HEK293 (cell line): ENCODE measurements around the gene FZD7.
A peak's percentile ranks its signal among the peaks of the same experiment; 100 is the strongest.

Source experiments
- CTCF ChIA-PET: fragments of 350-600 bp; formaldehyde crosslinking; extraction: SDS; loops from one replicate; lab custom pipeline; 2021; ENCODE audit warnings: antibody characterized with exemption; lab: Yijun Ruan, JAX
- POLR2A ChIA-PET: fragments of 300-600 bp; formaldehyde crosslinking; extraction: SDS; loops from one replicate; lab custom pipeline; 2020; ENCODE audit warnings: antibody characterized with exemption, inconsistent platforms; lab: Yijun Ruan, JAX
- H3K27ac ChIP-seq: fragments of 200-500 bp; sonication (Bioruptor generic); 2 replicates; pipeline ENCODE4 v1.5.1; 2014; ENCODE audit warnings: low read depth, low read length, control low read depth, inconsistent platforms; ENCODE audit errors: extremely low read depth
- H3K36me3 ChIP-seq, 2 experiments: fragments of 200-500 bp in 1 of 2; sonication (Bioruptor generic) in 1 of 2; 1 replicate in 1 of 2; 2 replicates in 1 of 2; pipeline ENCODE4 v1.5.1; 2014 to 2017; ENCODE audit warnings: inconsistent platforms in 2 of 2, low read length in 2 of 2; ENCODE audit not compliant: control insufficient read depth in 2 of 2, insufficient read depth in 1 of 2
- H3K4me1 ChIP-seq: fragments of 200-500 bp; sonication (Bioruptor generic); 2 replicates; pipeline ENCODE4 v1.5.1; 2014; ENCODE audit warnings: mild to moderate bottlenecking, low read length, inconsistent platforms; ENCODE audit not compliant: control insufficient read depth, insufficient read depth
- H3K4me3 ChIP-seq: 2 replicates; pipeline ENCODE4 v1.5.1; 2011; ENCODE audit warnings: low read depth, mild to moderate bottlenecking, control low read depth, low read length, moderate library complexity
- H3K9me3 ChIP-seq: fragments of 200-500 bp; sonication (Bioruptor generic); 2 replicates; pipeline ENCODE4 v1.5.1; 2014; ENCODE audit warnings: low read depth, low read length, inconsistent platforms; ENCODE audit not compliant: control insufficient read depth, insufficient read depth
- EGR2 ChIP-seq: fragments of 450-650 bp; formaldehyde crosslinking; IDR thresholded peaks from 2 replicates; pipeline ENCODE4 v1.5.1; 2016; ENCODE audit warnings: low read depth, missing biosample characterization, missing genetic modification characterization
- PRDM10 ChIP-seq: fragments of 450-650 bp; formaldehyde crosslinking; IDR thresholded peaks from 2 replicates; pipeline ENCODE4 v1.5.1; 2016; ENCODE audit warnings: missing biosample characterization, missing genetic modification characterization
- PRDM4 ChIP-seq: fragments of 450-650 bp; formaldehyde crosslinking; IDR thresholded peaks from 2 replicates; pipeline ENCODE4 v1.5.1; 2017; ENCODE audit warnings: missing biosample characterization, missing genetic modification characterization
- ZBTB1 ChIP-seq: fragments of 450-650 bp; formaldehyde crosslinking; IDR thresholded peaks from 2 replicates; pipeline ENCODE4 v1.5.1; 2016; ENCODE audit warnings: missing biosample characterization, missing genetic modification characterization
- ZBTB17 ChIP-seq: fragments of 450-650 bp; formaldehyde crosslinking; IDR thresholded peaks from 2 replicates; pipeline ENCODE4 v1.5.1; 2016; ENCODE audit warnings: missing biosample characterization, missing genetic modification characterization
- ZBTB21 ChIP-seq: fragments of 450-650 bp; formaldehyde crosslinking; IDR thresholded peaks from 2 replicates; pipeline ENCODE4 v1.5.1; 2017; ENCODE audit warnings: missing biosample characterization, missing genetic modification characterization
- ZBTB7A ChIP-seq: fragments of 450-650 bp; formaldehyde crosslinking; IDR thresholded peaks from 2 replicates; pipeline ENCODE4 v1.5.1; 2016; ENCODE audit warnings: low read depth, missing biosample characterization, missing genetic modification characterization
- ZFHX2 ChIP-seq: fragments of 450-650 bp; formaldehyde crosslinking; conservative IDR thresholded peaks from 2 replicates; pipeline ENCODE4 v1.5.1; 2016; ENCODE audit warnings: missing biosample characterization, missing genetic modification characterization
- ZNF114 ChIP-seq: fragments of 450-650 bp; formaldehyde crosslinking; IDR thresholded peaks from 2 replicates; pipeline ENCODE4 v1.5.0; 2017; ENCODE audit warnings: missing biosample characterization, missing genetic modification characterization
- ZNF138 ChIP-seq: fragments of 450-650 bp; formaldehyde crosslinking; IDR thresholded peaks from 2 replicates; pipeline ENCODE4 v1.5.1; 2016; ENCODE audit warnings: missing biosample characterization, missing genetic modification characterization, borderline replicate concordance
- ZNF155 ChIP-seq: fragments of 450-650 bp; formaldehyde crosslinking; IDR thresholded peaks from 2 replicates; pipeline ENCODE4 v1.5.1; 2016; ENCODE audit warnings: missing biosample characterization, missing genetic modification characterization
- ZNF169 ChIP-seq: fragments of 450-650 bp; formaldehyde crosslinking; IDR thresholded peaks from 2 replicates; pipeline ENCODE4 v1.5.1; 2016; ENCODE audit warnings: missing biosample characterization, missing genetic modification characterization
- ZNF248 ChIP-seq: fragments of 450-650 bp; formaldehyde crosslinking; IDR thresholded peaks from 2 replicates; pipeline ENCODE4 v1.5.1; 2017; ENCODE audit warnings: missing biosample characterization, missing genetic modification characterization
- ZNF266 ChIP-seq: fragments of 450-650 bp; formaldehyde crosslinking; IDR thresholded peaks from 2 replicates; pipeline ENCODE4 v1.5.1; 2016; ENCODE audit warnings: missing biosample characterization, missing genetic modification characterization, low read depth
- ZNF394 ChIP-seq: fragments of 450-650 bp; formaldehyde crosslinking; IDR thresholded peaks from 2 replicates; pipeline ENCODE4 v1.5.1; 2016; ENCODE audit warnings: missing biosample characterization, missing genetic modification characterization, mild to moderate bottlenecking, moderate library complexity, borderline replicate concordance
- ZNF629 ChIP-seq: fragments of 450-650 bp; formaldehyde crosslinking; IDR thresholded peaks from 2 replicates; pipeline ENCODE4 v1.5.1; 2017; ENCODE audit warnings: missing biosample characterization, missing genetic modification characterization
- TF ChIP-seq, protein P1 (sequence below): fragments of 450-650 bp; formaldehyde crosslinking; IDR thresholded peaks from 2 replicates; pipeline ENCODE4 v1.5.1; 2016; ENCODE audit warnings: missing biosample characterization, missing genetic modification characterization, borderline replicate concordance
- TF ChIP-seq, protein P2 (sequence below): fragments of 450-650 bp; formaldehyde crosslinking; IDR thresholded peaks from 2 replicates; pipeline ENCODE4 v1.5.1; 2016; ENCODE audit warnings: missing biosample characterization, missing genetic modification characterization

Gene FZD7

DNA sequence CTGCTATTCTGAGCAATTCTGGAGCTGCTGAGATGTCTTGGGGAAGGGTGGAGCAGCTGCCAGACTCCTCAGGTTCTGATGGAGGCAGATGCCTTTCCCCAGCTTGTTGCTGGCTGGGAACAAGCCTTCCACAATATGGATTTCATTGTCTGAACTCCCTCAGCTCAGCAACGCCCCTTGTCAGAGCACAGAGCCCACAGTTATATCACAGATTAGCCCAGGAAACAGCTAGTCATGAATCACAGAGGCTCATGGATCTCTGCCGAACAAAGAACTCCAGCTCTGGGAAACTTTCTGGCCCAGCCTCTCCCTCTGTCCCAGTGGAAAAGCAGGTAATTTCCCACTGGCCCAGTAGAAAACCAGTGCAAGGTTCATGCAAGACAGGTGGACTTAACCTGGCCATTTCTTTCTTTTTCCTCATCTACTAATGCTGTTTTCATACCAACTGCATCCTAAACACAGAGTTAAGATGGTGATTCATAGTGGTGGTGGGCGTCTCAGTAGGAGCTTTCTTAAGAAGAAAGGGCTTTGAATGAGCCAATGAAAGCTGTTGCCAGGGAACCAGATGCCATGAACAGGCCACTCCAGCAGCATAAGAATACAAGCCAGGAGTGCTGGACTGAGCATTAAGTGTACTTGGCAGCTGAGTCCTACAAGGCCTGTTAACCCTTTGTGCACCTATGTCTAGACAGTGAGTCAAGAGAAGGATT is 30.7 kb downstream of the FZD7 start (continued):
- TF ChIP-seq, protein P1, sequence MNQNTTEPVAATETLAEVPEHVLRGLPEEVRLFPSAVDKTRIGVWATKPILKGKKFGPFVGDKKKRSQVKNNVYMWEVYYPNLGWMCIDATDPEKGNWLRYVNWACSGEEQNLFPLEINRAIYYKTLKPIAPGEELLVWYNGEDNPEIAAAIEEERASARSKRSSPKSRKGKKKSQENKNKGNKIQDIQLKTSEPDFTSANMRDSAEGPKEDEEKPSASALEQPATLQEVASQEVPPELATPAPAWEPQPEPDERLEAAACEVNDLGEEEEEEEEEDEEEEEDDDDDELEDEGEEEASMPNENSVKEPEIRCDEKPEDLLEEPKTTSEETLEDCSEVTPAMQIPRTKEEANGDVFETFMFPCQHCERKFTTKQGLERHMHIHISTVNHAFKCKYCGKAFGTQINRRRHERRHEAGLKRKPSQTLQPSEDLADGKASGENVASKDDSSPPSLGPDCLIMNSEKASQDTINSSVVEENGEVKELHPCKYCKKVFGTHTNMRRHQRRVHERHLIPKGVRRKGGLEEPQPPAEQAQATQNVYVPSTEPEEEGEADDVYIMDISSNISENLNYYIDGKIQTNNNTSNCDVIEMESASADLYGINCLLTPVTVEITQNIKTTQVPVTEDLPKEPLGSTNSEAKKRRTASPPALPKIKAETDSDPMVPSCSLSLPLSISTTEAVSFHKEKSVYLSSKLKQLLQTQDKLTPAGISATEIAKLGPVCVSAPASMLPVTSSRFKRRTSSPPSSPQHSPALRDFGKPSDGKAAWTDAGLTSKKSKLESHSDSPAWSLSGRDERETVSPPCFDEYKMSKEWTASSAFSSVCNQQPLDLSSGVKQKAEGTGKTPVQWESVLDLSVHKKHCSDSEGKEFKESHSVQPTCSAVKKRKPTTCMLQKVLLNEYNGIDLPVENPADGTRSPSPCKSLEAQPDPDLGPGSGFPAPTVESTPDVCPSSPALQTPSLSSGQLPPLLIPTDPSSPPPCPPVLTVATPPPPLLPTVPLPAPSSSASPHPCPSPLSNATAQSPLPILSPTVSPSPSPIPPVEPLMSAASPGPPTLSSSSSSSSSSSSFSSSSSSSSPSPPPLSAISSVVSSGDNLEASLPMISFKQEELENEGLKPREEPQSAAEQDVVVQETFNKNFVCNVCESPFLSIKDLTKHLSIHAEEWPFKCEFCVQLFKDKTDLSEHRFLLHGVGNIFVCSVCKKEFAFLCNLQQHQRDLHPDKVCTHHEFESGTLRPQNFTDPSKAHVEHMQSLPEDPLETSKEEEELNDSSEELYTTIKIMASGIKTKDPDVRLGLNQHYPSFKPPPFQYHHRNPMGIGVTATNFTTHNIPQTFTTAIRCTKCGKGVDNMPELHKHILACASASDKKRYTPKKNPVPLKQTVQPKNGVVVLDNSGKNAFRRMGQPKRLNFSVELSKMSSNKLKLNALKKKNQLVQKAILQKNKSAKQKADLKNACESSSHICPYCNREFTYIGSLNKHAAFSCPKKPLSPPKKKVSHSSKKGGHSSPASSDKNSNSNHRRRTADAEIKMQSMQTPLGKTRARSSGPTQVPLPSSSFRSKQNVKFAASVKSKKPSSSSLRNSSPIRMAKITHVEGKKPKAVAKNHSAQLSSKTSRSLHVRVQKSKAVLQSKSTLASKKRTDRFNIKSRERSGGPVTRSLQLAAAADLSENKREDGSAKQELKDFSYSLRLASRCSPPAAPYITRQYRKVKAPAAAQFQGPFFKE (tag by site-specific recombination) = no peak
- peak; percentile 31; the same call in 1 of the 2 replicates for TF ChIP-seq EGR2 (tag by site-specific recombination)
- TF ChIP-seq ZNF629 (tag by site-specific recombination) = no peak
- TF ChIP-seq ZNF266 (tag by site-specific recombination) = no peak
- TF ChIP-seq ZNF138 (tag by site-specific recombination) = no peak
- TF ChIP-seq ZFHX2 (tag by site-specific recombination) = peak; percentile 54
- TF ChIP-seq ZBTB17 (tag by site-specific recombination) = peak; percentile 65

- Histone ChIP-seq H3K9me3 (no peaks in the 10 kb centered on the region), H3K4me3 (no peak overlapping the region), H3K4me1 (no peaks in the 10 kb centered on the region), H3K36me3 (no peaks in the 10 kb centered on the region), H3K27ac (no peak overlapping the region)
- ChIA-PET CTCF (interaction anchor here (0.6 to 2.9 kb wide), 5 partner anchors 38 to 207 kb away, joined by 3 to 9 read pairs (median 6); no protein-coding TSS in a partner anchor), POLR2A (no interaction called here)
- TF ChIP-seq ZNF248 (tag by site-specific recombination) (no peak), PRDM10 (tag by site-specific recombination) (peak; percentile 35; the same call in 1 of the 2 replicates), ZBTB21 (tag by site-specific recombination) (no peak)
Measured at GRCh38 chr2:202064881-202065230, 31.2 kb downstream of the FZD7 start.

DNA sequence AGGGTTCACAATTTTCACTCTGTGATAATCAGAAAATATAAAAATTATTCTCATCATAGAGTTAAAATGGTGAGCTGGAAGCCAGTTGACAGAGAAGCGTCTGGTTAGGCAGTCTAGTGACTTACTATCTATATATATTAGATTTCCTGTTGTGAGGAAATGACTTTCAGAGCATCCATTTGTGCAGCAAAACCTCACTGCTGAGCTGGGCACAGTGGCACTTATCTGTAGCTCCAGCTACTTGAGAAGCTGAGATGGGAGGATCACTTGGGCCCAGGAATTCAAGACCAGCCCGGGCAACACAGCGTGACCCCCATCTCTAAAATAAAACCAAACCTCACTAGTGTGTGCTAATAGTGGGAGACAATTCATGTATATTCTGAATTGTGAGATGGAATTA is 32.2 kb downstream of the FZD7 start:
- no peaks in the 10 kb centered on the region for H3K9me3 ChIP-seq
- TF ChIP-seq ZBTB1 (tag by site-specific recombination) (no peak), ZNF155 (tag by site-specific recombination) (no peak), ZNF114 (no peak), ZBTB7A (no peak), ZNF169 (tag by site-specific recombination) (no peak), ZNF394 (tag by site-specific recombination) (no peak), ZNF248 (tag by site-specific recombination) (no peak), PRDM4 (tag by site-specific recombination) (no peak)
- TF ChIP-seq, protein P2, sequence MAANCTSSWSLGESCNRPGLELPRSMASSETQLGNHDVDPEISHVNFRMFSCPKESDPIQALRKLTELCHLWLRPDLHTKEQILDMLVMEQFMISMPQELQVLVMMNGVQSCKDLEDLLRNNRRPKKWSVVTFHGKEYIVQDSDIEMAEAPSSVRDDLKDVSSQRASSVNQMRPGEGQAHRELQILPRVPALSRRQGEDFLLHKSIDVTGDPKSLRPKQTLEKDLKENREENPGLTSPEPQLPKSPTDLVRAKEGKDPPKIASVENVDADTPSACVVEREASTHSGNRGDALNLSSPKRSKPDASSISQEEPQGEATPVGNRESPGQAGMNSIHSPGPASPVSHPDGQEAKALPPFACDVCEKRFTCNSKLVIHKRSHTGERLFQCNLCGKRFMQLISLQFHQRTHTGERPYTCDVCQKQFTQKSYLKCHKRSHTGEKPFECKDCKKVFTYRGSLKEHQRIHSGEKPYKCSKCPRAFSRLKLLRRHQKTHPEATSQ = no peak
- ChIA-PET POLR2A (no interaction called here), CTCF (interaction anchor here (0.7 to 1.8 kb wide), 2 partner anchors 12 to 38 kb away, joined by 3 to 6 read pairs; no protein-coding TSS in a partner anchor)
- no peak overlapping the region for H3K27ac ChIP-seq
- H3K4me1 ChIP-seq = no peaks in the 10 kb centered on the region
- no peaks in the 10 kb centered on the region for H3K36me3 ChIP-seq
- H3K4me3 ChIP-seq = no peak overlapping the region
